HCT116 (cell line): ENCODE measurements around the gene MRPS35. TPM values are rescaled to one million over a fixed set of nuclear protein-coding genes. Genes with fewer than 3 reads are reported as not detected.

Source experiments
- ATAC-seq: fragments of 200-7000 bp; cut with Tn5 transposase; 2 replicates; pipeline ENCODE4 v1.9.1; 2020; ENCODE audit warnings: mild to moderate bottlenecking, moderate library complexity
- BruUV-seq: library from RNA; stranded (reverse); fragments of 400-500 nt; replicated peaks from 2 replicates; lab custom pipeline; 2021; lab: Mats Ljungman, UMichigan
- CTCF ChIA-PET: fragments of 300-600 bp; sonication (Branson Sonifier 250); formaldehyde crosslinking; loops from one replicate; lab custom pipeline; 2021; ENCODE audit warnings: antibody characterized with exemption; lab: Charles Lee
- POLR2A ChIA-PET: fragments of 300-600, 350-600 bp; sonication (Branson Sonifier 250); formaldehyde crosslinking; loops from one replicate; lab custom pipeline; 2021; ENCODE audit warnings: antibody characterized with exemption; lab: Charles Lee
- RAD21 ChIA-PET, 2 experiments: fragments of 300-600 bp; sonication (Branson Sonifier 250); formaldehyde crosslinking; loops; one replicate each; lab custom pipeline; 2023; ENCODE audit warnings: low total read pairs in 2 of 2; ENCODE audit not compliant: uncharacterized antibody in 2 of 2, unreplicated experiment in 2 of 2, low non-redundant PET in 1 of 2; lab: Charles Lee
- DNase-seq: peaks from one replicate; pipeline ENCODE4 v3.0.0-alpha.2; 2010; ENCODE audit warnings: low read depth, low spot score
- H2AFZ ChIP-seq: fragments of 200-600 bp; shearing (Covaris generic), sonication (generic); 2 replicates; pipeline ENCODE4 v1.6.1; 2017; ENCODE audit warnings: low read depth, mixed run types, mixed read lengths, antibody characterized with exemption, low read length; ENCODE audit not compliant: poor library complexity, severe bottlenecking
- H3K27ac ChIP-seq: 2 replicates; pipeline ENCODE4 v1.5.1; 2012; ENCODE audit warnings: low read depth, low read length
- H3K27me3 ChIP-seq: fragments of 200-600 bp; sonication (generic); 2 replicates; pipeline ENCODE4 v1.6.1; 2016; ENCODE audit warnings: mixed run types, low read length, mixed read lengths; ENCODE audit not compliant: insufficient read depth
- H3K36me3 ChIP-seq, 2 experiments: fragments of 200-500 bp in 1 of 2; fragments of 200-600 bp in 1 of 2; sonication (Bioruptor generic) in 1 of 2; sonication (generic) in 1 of 2; 2 replicates each; pipeline versions ENCODE4 v1.5.1 to v1.6.1; 2014 to 2016; ENCODE audit warnings: low read length in 2 of 2, inconsistent platforms in 1 of 2, mixed read lengths in 1 of 2, mixed run types in 1 of 2; ENCODE audit not compliant: insufficient read depth in 2 of 2, control insufficient read depth in 1 of 2
- H3K4me1 ChIP-seq, 2 experiments: fragments of 200-600 bp in 1 of 2; sonication (generic) in 1 of 2; 2 replicates each; pipeline versions ENCODE4 v1.5.1 to v1.6.1; 2012 to 2017; ENCODE audit warnings: low read length in 2 of 2, inconsistent platforms in 1 of 2, mild to moderate bottlenecking in 1 of 2, mixed read lengths in 1 of 2, mixed run types in 1 of 2, moderate library complexity in 1 of 2; ENCODE audit not compliant: insufficient read depth in 2 of 2, control insufficient read depth in 1 of 2
- H3K4me2 ChIP-seq: fragments of 200-600 bp; sonication (generic); 2 replicates; pipeline ENCODE4 v1.6.1; 2017; ENCODE audit warnings: mixed run types, low read length, mixed read lengths
- H3K4me3 ChIP-seq, 2 experiments: fragments of 200-600 bp in 1 of 2; sonication (generic) in 1 of 2; replicated peaks in 1 of 2; 2 replicates each; pipeline ENCODE4 v1.5.1; 2011 to 2016; ENCODE audit warnings: low read length in 2 of 2, control low read depth in 1 of 2, low read depth in 1 of 2, mild to moderate bottlenecking in 1 of 2, mixed read lengths in 1 of 2, mixed run types in 1 of 2
- H3K79me2 ChIP-seq: fragments of 200-600 bp; sonication (generic); 2 replicates; pipeline ENCODE4 v1.6.1; 2017; ENCODE audit warnings: mild to moderate bottlenecking, mixed run types, low read length, moderate library complexity, mixed read lengths; ENCODE audit not compliant: insufficient read depth
- H3K9ac ChIP-seq: fragments of 200-600 bp; sonication (generic); 2 replicates; pipeline ENCODE4 v1.6.1; 2016; ENCODE audit warnings: low read length, mixed read lengths
- H3K9me2 ChIP-seq: fragments of 200-600 bp; sonication (generic), shearing (Covaris generic); 2 replicates; pipeline ENCODE4 v1.6.1; 2017; ENCODE audit warnings: mixed run types, mild to moderate bottlenecking, moderate library complexity; ENCODE audit not compliant: insufficient read depth
- H3K9me3 ChIP-seq, 2 experiments: fragments of 200-500 bp in 1 of 2; fragments of 200-600 bp in 1 of 2; sonication (Bioruptor generic) in 1 of 2; sonication (generic) in 1 of 2; 2 replicates each; pipeline ENCODE4 v1.6.1; 2014 to 2017; ENCODE audit warnings: low read length in 2 of 2, mixed read lengths in 2 of 2, inconsistent platforms in 1 of 2, low read depth in 1 of 2, mild to moderate bottlenecking in 1 of 2, mixed run types in 1 of 2, moderate library complexity in 1 of 2; ENCODE audit not compliant: control insufficient read depth in 1 of 2, insufficient read depth in 1 of 2
- H4K20me1 ChIP-seq: fragments of 200-600 bp; sonication (generic), shearing (Covaris generic); 2 replicates; pipeline ENCODE4 v1.6.1; 2017; ENCODE audit warnings: mixed run types, mild to moderate bottlenecking, moderate library complexity; ENCODE audit not compliant: insufficient read depth
- POLR2AphosphoS5 ChIP-seq: IDR thresholded peaks from 2 replicates; pipeline ENCODE4 v1.6.1; 2011; ENCODE audit warnings: mild to moderate bottlenecking, low read depth, low read length, moderate library complexity
- RAD21 ChIP-seq: IDR thresholded peaks from 2 replicates; pipeline ENCODE4 v1.6.1; 2012; ENCODE audit warnings: low read depth, mild to moderate bottlenecking
- intact Hi-C: fragments of 100-400 bp; cut with micrococcal nuclease; formaldehyde crosslinking; loops from 2 replicates; pipeline ENCODE4 v1.10.0; 2022
- total RNA-seq: library from RNA; stranded (reverse); gene quantifications from one replicate; pipeline ENCODE4 v1.2.1, GENCODE V29; 2021; ENCODE audit not compliant: unreplicated experiment

The MRPS35 gene
- total RNA-seq, 1 experiment from 2014 or later = 55.4 TPM

DNA sequence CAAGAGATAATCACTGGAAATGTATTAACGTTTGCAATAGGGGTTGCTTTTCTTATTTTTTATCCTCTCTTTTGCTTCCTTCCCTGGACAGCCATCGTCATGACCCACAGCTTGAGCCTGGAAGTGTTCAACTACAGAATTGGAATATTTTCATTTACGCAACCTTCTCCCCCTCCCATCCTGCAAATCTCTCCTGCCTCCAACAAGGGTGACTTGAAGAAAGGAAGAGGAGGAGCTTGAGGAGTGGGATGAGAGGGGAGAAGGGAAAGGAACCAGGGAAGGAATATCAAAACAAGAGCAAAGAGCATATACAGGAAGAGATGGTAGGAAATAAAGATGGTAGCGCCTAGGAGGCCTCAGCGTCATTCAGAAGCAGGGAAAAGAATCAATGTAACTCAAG, 71.0 kb downstream of the MRPS35 start:
- H3K36me3 ChIP-seq = no peaks in the 10 kb centered on the region; a peak in 1 of 4 replicates
- RAD21 ChIA-PET = no interaction called here
- BruUV-seq = TSS peak; percentile 53
- no peak overlapping the region for H2AFZ ChIP-seq
- H3K4me2 ChIP-seq = peak overlapping the region; percentile 100
- no peak overlapping the region for H3K9ac ChIP-seq
- POLR2A ChIA-PET = no interaction called here
- no peaks in the 10 kb centered on the region for H3K9me3 ChIP-seq
- intact Hi-C loops = no loop called here
- peaks cover 10 to 24% of the 10 kb centered on the region in 2 experiments; a peak in 3 of 4 replicates for H3K4me1 ChIP-seq
- no peaks in the 10 kb centered on the region for H3K27me3 ChIP-seq
- no peaks in the 10 kb centered on the region for H4K20me1 ChIP-seq
- H3K27ac ChIP-seq = no peak overlapping the region; the same call in 1 of the 2 replicates
- TF ChIP-seq POLR2AphosphoS5 = no peak
- CTCF ChIA-PET = no interaction called here
- ATAC-seq (no peak), DNase-seq (no peak)
- peaks cover 58% of the 10 kb centered on the region for H3K79me2 ChIP-seq
- peak overlapping the region in 1 of 2 experiments; percentile 75; a peak in 2 of 4 replicates for H3K4me3 ChIP-seq
- no peaks in the 10 kb centered on the region for H3K9me2 ChIP-seq

DNA sequence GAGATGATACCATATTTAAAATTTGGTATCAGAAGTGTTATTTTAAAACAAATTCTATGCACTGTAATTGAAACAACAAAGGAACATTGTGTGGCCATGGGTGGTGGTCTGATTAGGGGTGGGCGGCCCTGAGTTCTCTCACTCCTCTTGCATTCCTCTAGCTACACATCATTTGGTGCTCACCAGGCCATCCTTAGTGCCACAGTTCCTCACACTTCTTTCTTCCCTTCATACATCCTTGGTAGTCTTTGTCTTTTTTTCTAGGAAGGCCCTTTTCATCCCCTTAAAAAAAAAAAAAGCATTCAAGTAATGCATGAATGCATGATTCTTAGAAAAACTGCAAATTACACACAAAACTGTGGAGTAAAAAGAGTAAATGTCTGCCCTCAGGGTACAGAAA, 71.8 kb downstream of the MRPS35 start:
- ChIA-PET POLR2A (no interaction called here), CTCF (no interaction called here), RAD21 (no interaction called here)
- ATAC-seq (no peak), DNase-seq (no peak)
- no peaks in the 10 kb centered on the region for H4K20me1 ChIP-seq
- no peaks in the 10 kb centered on the region for H3K27me3 ChIP-seq
- intact Hi-C loops = no loop called here
- H3K9me2 ChIP-seq = no peaks in the 10 kb centered on the region
- H3K9me3 ChIP-seq = no peaks in the 10 kb centered on the region
- peaks cover 59% of the 10 kb centered on the region for H3K79me2 ChIP-seq
- no peak for TF ChIP-seq RAD21
- peaks cover 10 to 24% of the 10 kb centered on the region in 2 experiments; a peak in 3 of 4 replicates for H3K4me1 ChIP-seq
- H3K27ac ChIP-seq = no peak overlapping the region
- no peaks in the 10 kb centered on the region; a peak in 1 of 4 replicates for H3K36me3 ChIP-seq
- BruUV-seq = no TSS peak
- no peak overlapping the region for H3K4me3 ChIP-seq
- no peak overlapping the region for H3K9ac ChIP-seq
- H3K4me2 ChIP-seq = no peak overlapping the region
- no peak overlapping the region for H2AFZ ChIP-seq
